ENCODE data around the gene EIF4EBP2.

DNA sequence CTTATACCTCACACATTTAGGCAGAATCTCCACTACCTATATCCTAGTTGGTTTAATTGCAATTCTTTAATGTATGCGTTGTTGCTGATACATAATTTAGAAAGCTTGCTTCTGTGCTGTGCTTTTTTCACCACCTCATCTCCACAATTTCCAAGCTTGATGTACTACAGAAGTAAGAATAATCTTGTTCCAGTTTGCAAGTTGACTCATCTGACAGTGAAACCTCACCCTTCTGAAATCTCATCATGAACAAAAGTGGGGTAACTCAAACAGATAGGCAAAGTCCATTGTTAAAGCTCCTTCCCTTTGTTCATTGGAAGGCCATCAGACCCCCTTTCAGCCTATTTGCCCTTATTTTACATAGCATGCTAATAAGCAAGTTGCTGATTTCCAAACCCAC, 13.6 kb downstream of the EIF4EBP2 start:
- TF ChIP-seq, protein P1, sequence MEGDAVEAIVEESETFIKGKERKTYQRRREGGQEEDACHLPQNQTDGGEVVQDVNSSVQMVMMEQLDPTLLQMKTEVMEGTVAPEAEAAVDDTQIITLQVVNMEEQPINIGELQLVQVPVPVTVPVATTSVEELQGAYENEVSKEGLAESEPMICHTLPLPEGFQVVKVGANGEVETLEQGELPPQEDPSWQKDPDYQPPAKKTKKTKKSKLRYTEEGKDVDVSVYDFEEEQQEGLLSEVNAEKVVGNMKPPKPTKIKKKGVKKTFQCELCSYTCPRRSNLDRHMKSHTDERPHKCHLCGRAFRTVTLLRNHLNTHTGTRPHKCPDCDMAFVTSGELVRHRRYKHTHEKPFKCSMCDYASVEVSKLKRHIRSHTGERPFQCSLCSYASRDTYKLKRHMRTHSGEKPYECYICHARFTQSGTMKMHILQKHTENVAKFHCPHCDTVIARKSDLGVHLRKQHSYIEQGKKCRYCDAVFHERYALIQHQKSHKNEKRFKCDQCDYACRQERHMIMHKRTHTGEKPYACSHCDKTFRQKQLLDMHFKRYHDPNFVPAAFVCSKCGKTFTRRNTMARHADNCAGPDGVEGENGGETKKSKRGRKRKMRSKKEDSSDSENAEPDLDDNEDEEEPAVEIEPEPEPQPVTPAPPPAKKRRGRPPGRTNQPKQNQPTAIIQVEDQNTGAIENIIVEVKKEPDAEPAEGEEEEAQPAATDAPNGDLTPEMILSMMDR (IDR thresholded peaks at IDR 0.05), result no peak
- TF ChIP-seq POLR2A (IDR thresholded peaks at IDR 0.05) (no peak), POLR2AphosphoS5 (IDR thresholded peaks at IDR 0.05) (no peak)
